ENCODE results near the gene CMC2.

Gene CMC2

GRCh38 chr16:81006813-81007695 is at the start of gene CMC2, which contains the start of gene CENPN:
Gene CMC2 (minus strand): TSS chr16:81006885. CDS start chr16:80997394, 9,491 bp downstream.
Gene CENPN (plus strand): TSS chr16:81007214. CDS start chr16:81011940, 4,726 bp downstream.
- peak; percentile 94 for DNase-seq (ENCODE audit: low read depth)

GRCh38 chr16:81053761-81054160 is 47.1 kb upstream of the CMC2 start:
- no peak for DNase-seq (ENCODE audit: low read depth)

- no peak for DNase-seq (ENCODE audit: low read depth)
These were observed 36.1 kb upstream of the CMC2 start for GRCh38 chr16:81042821-81043220.

- DNase-seq (ENCODE audit: low read depth) = no peak
These were observed 35.0 kb upstream of the CMC2 start for GRCh38 chr16:81041696-81042095.

GRCh38 chr16:81040842-81041241 is 34.2 kb upstream of the CMC2 start:
- DNase-seq (ENCODE audit: low read depth) = no peak

- no peak for DNase-seq (ENCODE audit: low read depth)
These were observed 33.4 kb upstream of the CMC2 start for GRCh38 chr16:81040131-81040530.

GRCh38 chr16:81036751-81037350 is 30.2 kb upstream of the CMC2 start:
- no peak for DNase-seq (ENCODE audit: low read depth)

- no peak for DNase-seq (ENCODE audit: low read depth)
These were observed 29.5 kb upstream of the CMC2 start for GRCh38 chr16:81035975-81036750.

GRCh38 chr16:81035398-81035974 is 28.8 kb upstream of the CMC2 start, which contains the start of gene ATMIN:
Gene ATMIN (plus strand): TSS chr16:81035842. CDS start chr16:81035871, 29 bp downstream.
- DNase-seq (ENCODE audit: low read depth) = peak; percentile 82

- no peak for DNase-seq (ENCODE audit: low read depth)
These were observed 23.4 kb upstream of the CMC2 start for GRCh38 chr16:81029930-81030604.

- no peak for DNase-seq (ENCODE audit: low read depth)
These were observed 19.7 kb upstream of the CMC2 start for GRCh38 chr16:81026429-81026828.

GRCh38 chr16:81018496-81018895 is 11.8 kb upstream of the CMC2 start:
- DNase-seq (ENCODE audit: low read depth) = no peak

GRCh38 chr16:81014672-81015071 is 8.0 kb upstream of the CMC2 start:
- no peak for DNase-seq (ENCODE audit: low read depth)

- DNase-seq (ENCODE audit: low read depth) = no peak
These were observed 6.3 kb upstream of the CMC2 start for GRCh38 chr16:81012974-81013373.

GRCh38 chr16:81008505-81008789 is 1.8 kb upstream of the CMC2 start:
- DNase-seq (ENCODE audit: low read depth) = no peak

GRCh38 chr16:81006211-81006812 is 373 bp downstream of the CMC2 start:
- peak; percentile 59 for DNase-seq (ENCODE audit: low read depth)

GRCh38 chr16:81005610-81006161 is 999 bp downstream of the CMC2 start:
- no peak for DNase-seq (ENCODE audit: low read depth)

- no peak for DNase-seq (ENCODE audit: low read depth)
These were observed 1.9 kb downstream of the CMC2 start for GRCh38 chr16:81004646-81005353.

GRCh38 chr16:81003610-81004460 is 2.9 kb downstream of the CMC2 start:
- no peak for DNase-seq (ENCODE audit: low read depth)

Measured in stimulated activated CD8-positive, alpha-beta memory T cell treated with anti-CD3 and anti-CD28 coated beads, Interleukin-12 subunit alpha, Interleukin-12 subunit beta, amount 100 ng/mL, for 4 hours (primary cell).